Activated CD8-positive, alpha-beta memory T cell treated with anti-CD3 and anti-CD28 coated beads, Interleukin-2, amount 50 U/mL, for 24 hours (primary cell): ENCODE measurements around the gene CCNB3.
A peak's percentile ranks its signal among the peaks of the same experiment; 100 is the strongest.
"Not testable (repeated sequence)": the region's sequence is repeated elsewhere in the genome, so short reads cannot be mapped to it uniquely, and the experiment has no call there.

Experiments
- DNase-seq: peaks from one replicate; pipeline ENCODE4 v3.0.0-alpha.2; 2020; ENCODE audit errors: extremely low read depth

CCNB3 gene

GRCh38 chrX:50204364-50204899 is at the start of gene CCNB3:
Gene CCNB3 (plus strand): TSS chrX:50204765. CDS start chrX:50285164, 80,399 bp downstream.
- peak; percentile 31 for DNase-seq

GRCh38 chrX:50157545-50158135 is 46.9 kb upstream of the CCNB3 start:
- no peak for DNase-seq

- no peak for DNase-seq
Measured at GRCh38 chrX:50158593-50158992, 46.0 kb upstream of the CCNB3 start.

GRCh38 chrX:50161127-50161526 is 43.4 kb upstream of the CCNB3 start:
- DNase-seq: no peak

GRCh38 chrX:50165727-50166126 is 38.8 kb upstream of the CCNB3 start:
- no peak for DNase-seq

GRCh38 chrX:50167366-50167765 is 37.2 kb upstream of the CCNB3 start:
- no peak for DNase-seq

- no peak for DNase-seq
Measured at GRCh38 chrX:50168241-50168687, 36.3 kb upstream of the CCNB3 start.

GRCh38 chrX:50169717-50170116 is 34.8 kb upstream of the CCNB3 start:
- no peak for DNase-seq

- DNase-seq: no peak
Measured at GRCh38 chrX:50180073-50180940, 24.3 kb upstream of the CCNB3 start.

GRCh38 chrX:50183891-50184290 is 20.7 kb upstream of the CCNB3 start:
- DNase-seq: no peak

- no peak for DNase-seq
Measured at GRCh38 chrX:50188859-50189600, 15.5 kb upstream of the CCNB3 start.

GRCh38 chrX:50198348-50198747 is 6.2 kb upstream of the CCNB3 start:
- DNase-seq: no peak

- no peak for DNase-seq
Measured at GRCh38 chrX:50200907-50201306, 3.7 kb upstream of the CCNB3 start, which contains the start of gene AKAP4. Gene AKAP4 (minus strand): TSS chrX:50201007. CDS start chrX:50200889, 118 bp downstream.

- DNase-seq: no peak
Measured at GRCh38 chrX:50202539-50202938, 2.0 kb upstream of the CCNB3 start.

- DNase-seq: no peak
Measured at GRCh38 chrX:50206753-50207152, 2.2 kb downstream of the CCNB3 start.

GRCh38 chrX:50211510-50211909 is 6.9 kb downstream of the CCNB3 start:
- no peak for DNase-seq

GRCh38 chrX:50281253-50281652 is 76.7 kb downstream of the CCNB3 start:
- no peak for DNase-seq

GRCh38 chrX:50327235-50327634 is 122.7 kb downstream of the CCNB3 start:
- no peak for DNase-seq

GRCh38 chrX:50332668-50333067 is 128.1 kb downstream of the CCNB3 start:
- DNase-seq: not testable (repeated sequence)

GRCh38 chrX:50333308-50333707 is 128.7 kb downstream of the CCNB3 start:
- DNase-seq: no peak

- DNase-seq: no peak
Measured at GRCh38 chrX:50343917-50344316, 139.4 kb downstream of the CCNB3 start.

GRCh38 chrX:50372966-50373365 is 168.4 kb downstream of the CCNB3 start:
- DNase-seq: no peak
